ENCODE data around the gene MRNIP.
"Not testable (repeated sequence)": the region's sequence is repeated elsewhere in the genome, so short reads cannot be mapped to it uniquely, and the experiment has no call there.

Gene MRNIP

DNA sequence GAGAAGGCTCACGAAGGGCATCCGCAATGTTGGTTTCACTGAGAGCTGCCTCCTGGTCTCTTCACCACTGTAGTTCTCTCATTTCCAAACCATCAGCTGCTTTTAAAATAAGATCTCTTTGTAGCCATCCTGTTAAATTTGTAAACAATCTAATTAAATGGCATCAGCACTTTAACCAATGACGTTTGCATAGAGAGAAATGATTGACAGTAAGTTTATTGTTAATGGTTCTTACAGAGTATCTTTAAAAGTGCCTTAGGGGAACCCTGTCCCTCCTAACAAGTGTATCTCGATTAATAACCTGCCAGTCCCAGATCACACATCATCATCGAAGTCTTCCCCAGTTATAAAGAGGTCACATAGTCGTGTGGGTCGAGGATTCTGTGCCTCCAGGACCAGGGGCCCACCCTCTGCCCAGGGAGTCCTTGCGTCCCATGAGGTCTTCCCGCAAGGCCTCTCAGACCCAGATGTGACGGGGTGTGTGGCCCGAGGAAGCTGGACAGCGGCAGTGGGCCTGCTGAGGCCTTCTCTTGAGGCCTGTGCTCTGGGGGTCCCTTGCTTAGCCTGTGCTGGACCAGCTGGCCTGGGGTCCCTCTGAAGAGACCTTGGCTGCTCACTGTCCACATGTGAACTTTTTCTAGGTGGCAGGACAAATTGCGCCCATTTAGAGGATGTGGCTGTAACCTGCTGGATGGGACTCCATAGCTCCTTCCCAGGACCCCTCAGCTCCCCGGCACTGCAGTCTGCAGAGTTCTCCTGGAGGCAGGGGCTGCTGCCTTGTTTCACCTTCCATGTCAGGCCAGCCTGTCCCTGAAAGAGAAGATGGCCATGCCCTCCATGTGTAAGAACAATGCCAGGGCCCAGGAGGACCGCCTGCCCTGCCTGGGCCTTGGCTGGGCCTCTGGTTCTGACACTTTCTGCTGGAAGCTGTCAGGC is 21.3 kb downstream of the MRNIP start:
- FAIRE-seq: no peak

DNA sequence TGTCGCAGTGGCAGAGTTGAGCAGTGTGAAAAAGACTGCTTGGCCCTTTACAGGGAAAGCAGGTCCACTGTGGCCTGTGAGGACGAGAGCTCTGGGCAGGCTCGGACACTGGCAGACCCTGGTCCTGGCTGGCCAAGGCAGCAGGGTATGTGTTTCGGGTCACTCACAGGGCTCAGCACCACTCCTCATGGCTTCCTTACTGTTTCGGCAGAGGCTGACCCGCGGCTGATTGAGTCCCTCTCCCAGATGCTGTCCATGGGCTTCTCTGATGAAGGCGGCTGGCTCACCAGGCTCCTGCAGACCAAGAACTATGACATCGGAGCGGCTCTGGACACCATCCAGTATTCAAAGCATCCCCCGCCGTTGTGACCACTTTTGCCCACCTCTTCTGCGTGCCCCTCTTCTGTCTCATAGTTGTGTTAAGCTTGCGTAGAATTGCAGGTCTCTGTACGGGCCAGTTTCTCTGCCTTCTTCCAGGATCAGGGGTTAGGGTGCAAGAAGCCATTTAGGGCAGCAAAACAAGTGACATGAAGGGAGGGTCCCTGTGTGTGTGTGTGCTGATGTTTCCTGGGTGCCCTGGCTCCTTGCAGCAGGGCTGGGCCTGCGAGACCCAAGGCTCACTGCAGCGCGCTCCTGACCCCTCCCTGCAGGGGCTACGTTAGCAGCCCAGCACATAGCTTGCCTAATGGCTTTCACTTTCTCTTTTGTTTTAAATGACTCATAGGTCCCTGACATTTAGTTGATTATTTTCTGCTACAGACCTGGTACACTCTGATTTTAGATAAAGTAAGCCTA is 22.2 kb downstream of the MRNIP start:
- no peak for FAIRE-seq

DNA sequence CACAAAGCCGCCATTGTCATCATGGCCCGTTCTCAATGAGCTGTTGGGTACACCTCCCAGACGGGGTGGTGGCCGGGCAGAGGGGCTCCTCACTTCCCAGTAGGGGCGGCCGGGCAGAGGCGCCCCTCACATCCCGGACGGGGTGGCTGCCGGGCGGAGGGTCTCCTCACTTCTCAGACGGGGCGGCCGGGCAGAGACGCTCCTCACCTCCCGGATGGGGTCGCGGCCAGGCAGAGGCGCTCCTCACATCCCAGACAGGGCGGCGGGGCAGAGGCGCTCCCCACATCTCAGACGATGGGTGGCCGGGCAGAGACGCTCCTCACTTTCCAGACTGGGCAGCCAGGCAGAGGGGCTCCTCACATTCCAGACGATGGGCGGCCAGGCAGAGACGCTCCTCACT is 23.7 kb downstream of the MRNIP start:
- FAIRE-seq: not testable (repeated sequence)

DNA sequence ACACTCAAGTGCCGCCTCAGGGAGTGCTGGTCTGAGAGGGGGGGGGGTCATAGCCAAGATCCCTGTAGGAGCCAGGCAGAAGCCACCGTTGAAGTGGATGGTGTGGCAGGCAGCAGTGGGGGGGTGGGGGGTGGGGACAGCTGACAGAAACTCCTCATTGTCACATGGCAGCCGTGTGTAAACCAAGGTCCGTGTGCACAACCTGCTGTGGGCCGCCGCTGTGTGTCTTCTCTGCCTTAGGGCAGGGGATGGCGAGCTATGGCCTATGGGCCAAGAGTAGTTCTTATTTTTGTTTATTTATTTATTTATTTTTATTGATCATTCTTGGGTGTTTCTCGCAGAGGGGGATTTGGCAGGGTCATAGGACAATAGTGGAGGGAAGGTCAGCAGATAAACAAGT is 24.5 kb downstream of the MRNIP start:
- no peak for FAIRE-seq

GRCh38 chr5:179833709-179834070 is 24.9 kb downstream of the MRNIP start:
- FAIRE-seq: no peak

DNA sequence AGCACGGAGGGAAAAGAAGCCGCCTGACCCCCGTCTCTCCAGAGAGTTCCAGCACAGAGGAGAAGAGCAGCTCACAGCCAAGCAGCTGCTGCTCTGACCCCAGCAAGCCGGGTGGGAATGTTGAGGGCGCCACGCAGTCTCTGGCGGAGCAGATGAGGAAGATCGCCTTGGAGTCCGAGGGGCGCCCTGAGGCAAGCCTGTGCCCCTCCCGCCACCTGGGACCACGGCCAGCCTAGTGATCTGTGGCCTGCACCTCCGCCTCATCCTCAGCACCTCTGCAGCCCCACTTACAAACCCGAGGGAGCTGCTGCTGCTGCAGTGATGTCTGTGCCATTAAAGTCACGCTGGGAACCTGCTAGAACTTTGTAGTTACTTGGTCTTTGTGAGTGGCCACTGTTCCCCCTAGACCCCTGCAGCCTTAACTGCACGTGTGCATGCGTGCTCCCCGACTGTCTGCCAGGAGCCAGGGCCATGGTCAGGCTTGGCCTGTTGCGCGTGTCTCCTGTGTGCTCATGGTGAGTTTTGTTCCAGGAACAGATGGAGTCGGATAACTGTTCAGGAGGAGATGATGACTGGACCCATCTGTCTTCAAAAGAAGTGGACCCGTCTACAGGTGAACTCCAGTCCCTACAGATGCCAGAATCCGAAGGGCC is 25.4 kb downstream of the MRNIP start:
- no peak for FAIRE-seq

DNA sequence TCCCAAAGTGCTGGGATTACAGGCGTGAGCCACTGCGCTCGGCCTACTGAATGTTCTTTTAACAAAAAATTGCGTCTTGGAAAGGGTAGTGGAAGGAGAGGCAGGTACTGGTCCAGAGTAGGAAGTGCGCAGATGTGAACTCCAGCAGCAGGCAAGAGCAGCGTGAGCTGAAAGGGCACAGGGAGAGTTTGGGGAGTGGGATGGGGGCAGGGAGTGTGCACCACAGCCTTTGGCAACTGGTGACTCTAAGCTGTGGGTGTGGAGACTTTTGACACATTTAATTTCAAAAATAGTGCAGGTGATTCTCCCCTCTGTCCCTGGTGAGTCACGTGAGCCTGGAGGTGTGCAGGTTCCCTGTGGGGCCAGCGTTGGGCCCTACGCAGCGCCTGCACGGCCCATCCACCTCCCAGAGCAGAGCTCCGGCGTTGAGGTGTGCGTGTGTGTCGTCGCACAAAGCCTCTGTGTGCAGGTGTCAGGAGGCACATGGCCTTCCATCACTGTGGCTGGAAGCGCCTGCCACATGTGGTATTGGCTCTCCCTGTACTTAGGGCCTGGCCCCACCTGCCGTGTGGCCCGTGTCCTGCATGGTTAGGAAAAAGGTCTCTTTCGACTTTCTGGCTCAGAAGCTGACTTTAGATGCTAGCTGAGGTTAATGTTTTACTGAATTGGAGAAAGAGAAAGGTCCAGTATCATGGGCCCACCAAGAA is 26.4 kb downstream of the MRNIP start:
- FAIRE-seq: no peak

GRCh38 chr5:179830818-179831468 is 27.7 kb downstream of the MRNIP start:
- FAIRE-seq: no peak

- FAIRE-seq: no peak
Observed at GRCh38 chr5:179829732-179830435, 28.7 kb downstream of the MRNIP start.

- FAIRE-seq: no peak
Observed at GRCh38 chr5:179828756-179829421, 29.7 kb downstream of the MRNIP start.

DNA sequence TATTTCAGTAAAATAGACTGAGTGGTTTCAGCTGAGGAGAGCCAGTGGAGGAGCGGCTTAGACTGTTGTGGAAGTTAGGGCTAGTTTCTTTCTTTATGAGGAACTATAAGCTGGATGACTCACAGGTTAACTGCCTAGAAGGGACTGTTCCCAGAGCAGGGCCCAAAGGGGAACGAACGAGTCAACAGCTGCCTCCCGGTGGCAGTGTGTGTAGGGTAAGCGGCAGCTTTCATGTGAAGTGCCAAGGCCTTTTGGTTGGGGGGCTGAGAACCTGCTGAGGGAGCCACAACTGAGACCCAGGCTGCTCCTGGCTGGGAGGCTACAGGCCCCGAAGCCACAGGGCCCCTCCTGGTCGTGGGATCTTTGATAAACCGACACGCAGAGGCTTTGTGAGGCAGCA is 30.9 kb downstream of the MRNIP start:
- FAIRE-seq: no peak

GRCh38 chr5:179825655-179826182 is 32.9 kb downstream of the MRNIP start:
- FAIRE-seq: no peak

- no peak for FAIRE-seq
Observed at GRCh38 chr5:179824745-179825112, 33.9 kb downstream of the MRNIP start.

DNA sequence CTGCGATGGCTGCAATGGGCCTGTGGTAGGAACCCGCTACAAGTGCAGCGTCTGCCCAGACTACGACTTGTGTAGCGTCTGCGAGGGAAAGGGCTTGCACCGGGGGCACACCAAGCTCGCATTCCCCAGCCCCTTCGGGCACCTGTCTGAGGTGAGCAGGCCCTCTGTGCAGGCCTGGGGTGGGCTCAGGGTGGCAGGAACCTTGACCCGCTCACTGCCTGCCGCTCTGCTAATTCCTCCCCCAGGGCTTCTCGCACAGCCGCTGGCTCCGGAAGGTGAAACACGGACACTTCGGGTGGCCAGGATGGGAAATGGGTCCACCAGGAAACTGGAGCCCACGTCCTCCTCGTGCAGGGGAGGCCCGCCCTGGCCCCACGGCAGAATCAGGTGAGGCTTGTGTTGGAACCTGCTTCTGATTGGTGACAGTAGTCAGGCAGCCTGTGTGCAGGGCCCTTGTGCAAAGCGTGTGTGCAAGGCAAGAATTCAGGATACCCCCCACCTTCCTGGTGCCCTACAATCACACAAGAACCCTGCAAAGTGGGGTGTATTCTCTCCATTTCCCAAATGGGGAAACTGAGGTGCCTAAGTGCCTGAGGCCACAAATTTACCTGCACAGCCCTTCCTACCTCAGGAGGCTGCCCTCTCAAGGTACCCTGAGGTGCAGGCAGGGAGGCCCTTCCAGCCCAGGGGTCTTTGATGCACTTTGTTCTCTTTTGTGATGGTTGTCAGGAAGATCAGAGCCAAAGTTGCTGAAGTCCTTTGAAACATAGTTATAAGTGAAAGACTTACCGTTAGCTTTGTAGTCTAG is 34.5 kb downstream of the MRNIP start:
- no peak for FAIRE-seq

- FAIRE-seq: no peak
Observed at GRCh38 chr5:179822444-179822990, 36.1 kb downstream of the MRNIP start.

DNA sequence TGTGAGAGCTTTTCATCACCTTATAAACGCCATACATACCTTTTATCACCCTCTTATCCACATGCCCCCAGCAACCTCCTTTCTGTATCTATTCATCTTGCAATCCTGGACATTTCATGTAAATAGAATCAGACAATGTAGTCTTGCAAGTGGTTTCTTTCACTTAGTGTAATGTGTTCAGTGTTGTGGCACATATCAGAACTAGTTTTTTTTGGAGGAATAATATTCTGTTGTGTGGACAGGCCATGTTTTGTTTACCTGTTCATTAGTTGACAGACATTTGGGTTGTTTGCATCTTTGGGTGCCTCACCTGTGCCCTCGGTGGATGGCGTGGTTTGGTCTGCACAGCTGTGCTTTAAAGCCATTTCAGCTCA is 36.6 kb downstream of the MRNIP start:
- FAIRE-seq: no peak

- peak; percentile 15 for FAIRE-seq
Observed at GRCh38 chr5:179821298-179822058, 37.1 kb downstream of the MRNIP start.

GRCh38 chr5:179820483-179821297 is 37.9 kb downstream of the MRNIP start, which contains the start of gene SQSTM1:
Gene SQSTM1, plus strand, starts transcription at chr5:179820905. Its CDS starts 32 bp downstream, at chr5:179820937.
- no peak for FAIRE-seq

Data from endometrium (tissue), 2 donors.